ENCODE results near the gene PPP6R1. TPM values are rescaled to one million over a fixed set of nuclear protein-coding genes. Genes with fewer than 3 reads are reported as not detected.

PPP6R1 gene
- total RNA-seq, 1 experiment from 2014 or later: 79.7 TPM

- no peak for DNase-seq
- Histone ChIP-seq H2AK5ac (ENCODE audit: insufficient read length, low read length) (no peak overlapping the region), H2AFZ (ENCODE audit: low read length) (no peak overlapping the region), H3K4ac (ENCODE audit: low read depth, low read length) (no peak overlapping the region), H3K27ac (ENCODE audit: insufficient read length, low read depth, low read length) (no peak overlapping the region), H3K56ac (ENCODE audit: insufficient read length, low read depth, low read length) (no peak overlapping the region), H3K79me1 (ENCODE audit: insufficient read depth, low read depth, low read length, poor library complexity, severe bottlenecking) (no peaks in the 10 kb centered on the region), H3T11ph (ENCODE audit: low read length) (no peak overlapping the region), H3K4me2 (ENCODE audit: insufficient read depth, insufficient read length, low read length) (no peak overlapping the region), H3K9ac (ENCODE audit: extremely low read depth, insufficient read length, low read length) (no peak overlapping the region), H3K27me3 (ENCODE audit: insufficient read depth, low read length) (no peaks in the 10 kb centered on the region), H4K91ac (ENCODE audit: insufficient read length, low read depth, low read length) (no peak overlapping the region), H3K4me1 (ENCODE audit: insufficient read depth, low read length) (no peaks in the 10 kb centered on the region), H3K79me2 (ENCODE audit: insufficient read depth, low read length) (no peaks in the 10 kb centered on the region), H3K18ac (ENCODE audit: insufficient read length, low read depth, low read length) (no peak overlapping the region), H4K20me1 (ENCODE audit: control insufficient read depth, insufficient read depth, insufficient read length) (no peaks in the 10 kb centered on the region), H4K8ac (replicated peaks; ENCODE audit: insufficient read length, low read depth, low read length) (no peak overlapping the region), H3K23ac (ENCODE audit: insufficient read length, low read depth, low read length) (no peak overlapping the region), H3K9me3 (ENCODE audit: control insufficient read depth, low read depth, low read length) (peaks cover 8% of the 10 kb centered on the region), H2BK12ac (ENCODE audit: insufficient read length, low read depth, low read length) (no peak overlapping the region), H2BK20ac (ENCODE audit: low read depth, low read length, poor library complexity, severe bottlenecking) (no peak overlapping the region), H2BK5ac (ENCODE audit: insufficient read length, low read length) (no peak overlapping the region), H4K5ac (ENCODE audit: insufficient read length, low read depth, low read length) (no peak overlapping the region), H2BK120ac (ENCODE audit: low read depth, low read length, poor library complexity, severe bottlenecking) (no peak overlapping the region), H3K23me2 (ENCODE audit: insufficient read length, low read depth, low read length, poor library complexity, severe bottlenecking) (no peaks in the 10 kb centered on the region), H3K14ac (ENCODE audit: insufficient read depth, low read length) (no peak overlapping the region), H2BK15ac (ENCODE audit: low read depth, low read length) (no peak overlapping the region)
- WGBS (ENCODE audit: extremely low coverage, insufficient read length, low lambda C conversion rate): 100% methylated on average over 3 of the region's 3 CpGs
- Mint-ChIP-seq H3K4me3 (peak overlapping the region in 1 of 2 experiments; percentile 1; a peak in 2 of 5 replicates), H3K9me3 (peaks cover 8 to 10% of the 10 kb centered on the region in 2 experiments), H3K4me1 (peaks cover 0 to 8% of the 10 kb centered on the region in 2 experiments; a peak in 1 of 4 replicates), H3K27me3 (ENCODE audit: low read depth) (no peaks in the 10 kb centered on the region; the same call in 1 of the 2 replicates), H3K27ac (no peak overlapping the region), H3K36me3 (ENCODE audit: insufficient read depth in 1 of 3, low read depth in 3 of 3) (peaks cover 11 to 14% (median 12%) of the 10 kb centered on the region in 3 experiments)
- TF ChIP-seq CTCF (conservative IDR thresholded peaks at IDR 0.05): no peak
Observed at GRCh38 chr19:55266404-55266803, 7.6 kb upstream of the PPP6R1 start.

Data from H9 (cell line).